ENCODE measurements around the gene LRP1B.

LRP1B gene

GRCh38 chr2:140256080-140256479, 1874.7 kb downstream of the LRP1B start:
- DNase-seq (no peak), ATAC-seq (ENCODE audit: insufficient read depth, low read depth) (no peak)
- Histone ChIP-seq H3K27me3 (ENCODE audit: insufficient read depth, low read length, poor library complexity) (no peaks in the 10 kb centered on the region), H3K4me2 (ENCODE audit: insufficient read depth, low read length) (no peak overlapping the region), H3K4me1 (ENCODE audit: insufficient read depth, low read length) (no peaks in the 10 kb centered on the region), H3K79me2 (ENCODE audit: insufficient read depth, low read length) (no peaks in the 10 kb centered on the region), H3K9me3 (ENCODE audit: insufficient read depth, low read length, severe bottlenecking) (no peaks in the 10 kb centered on the region), H3K4me3 (ENCODE audit: low read depth in 1 of 2, low read length in 2 of 2) (no peak overlapping the region), H4K20me1 (ENCODE audit: insufficient read depth, low read length) (no peaks in the 10 kb centered on the region), H2AFZ (ENCODE audit: low read depth, low read length) (no peak overlapping the region), H3K9ac (ENCODE audit: low read depth, low read length) (no peak overlapping the region), H3K36me3 (ENCODE audit: insufficient read depth, low read length) (no peaks in the 10 kb centered on the region), H3K27ac (ENCODE audit: low read length) (no peak overlapping the region)
- TF ChIP-seq CTCF (IDR thresholded peaks at IDR 0.05; ENCODE audit: borderline replicate concordance, extremely low read depth, low read length, poor library complexity, severe bottlenecking) (no peak), EZH2 (IDR thresholded peaks at IDR 0.05; ENCODE audit: borderline replicate concordance, low read depth, low read length, severe bottlenecking) (no peak)

- H3K4me3 ChIP-seq (ENCODE audit: low read depth in 1 of 2, low read length in 2 of 2): no peak overlapping the region
- no peak overlapping the region for H3K9ac ChIP-seq (ENCODE audit: low read depth, low read length)
- TF ChIP-seq EZH2 (IDR thresholded peaks at IDR 0.05; ENCODE audit: borderline replicate concordance, low read depth, low read length, severe bottlenecking): no peak
- TF ChIP-seq CTCF (IDR thresholded peaks at IDR 0.05; ENCODE audit: borderline replicate concordance, extremely low read depth, low read length, poor library complexity, severe bottlenecking): no peak
- DNase-seq (no peak), ATAC-seq (ENCODE audit: insufficient read depth, low read depth) (no peak)
- no peaks in the 10 kb centered on the region for H3K4me1 ChIP-seq (ENCODE audit: insufficient read depth, low read length)
- H3K4me2 ChIP-seq (ENCODE audit: insufficient read depth, low read length): no peak overlapping the region
- H4K20me1 ChIP-seq (ENCODE audit: insufficient read depth, low read length): no peaks in the 10 kb centered on the region
- H3K79me2 ChIP-seq (ENCODE audit: insufficient read depth, low read length): no peaks in the 10 kb centered on the region
- no peak overlapping the region for H3K27ac ChIP-seq (ENCODE audit: low read length)
- no peaks in the 10 kb centered on the region for H3K27me3 ChIP-seq (ENCODE audit: insufficient read depth, low read length, poor library complexity)
- no peaks in the 10 kb centered on the region for H3K9me3 ChIP-seq (ENCODE audit: insufficient read depth, low read length, severe bottlenecking)
- no peaks in the 10 kb centered on the region for H3K36me3 ChIP-seq (ENCODE audit: insufficient read depth, low read length)
- H2AFZ ChIP-seq (ENCODE audit: low read depth, low read length): no peak overlapping the region
These were observed 1881.0 kb downstream of the LRP1B start for GRCh38 chr2:140249821-140250220.

- Histone ChIP-seq H3K9me3 (ENCODE audit: insufficient read depth, low read length, severe bottlenecking) (no peaks in the 10 kb centered on the region), H3K4me1 (ENCODE audit: insufficient read depth, low read length) (no peaks in the 10 kb centered on the region), H2AFZ (ENCODE audit: low read depth, low read length) (no peak overlapping the region), H3K9ac (ENCODE audit: low read depth, low read length) (no peak overlapping the region), H3K27ac (ENCODE audit: low read length) (no peak overlapping the region), H3K36me3 (ENCODE audit: insufficient read depth, low read length) (no peaks in the 10 kb centered on the region), H3K4me3 (ENCODE audit: low read depth in 1 of 2, low read length in 2 of 2) (no peak overlapping the region), H4K20me1 (ENCODE audit: insufficient read depth, low read length) (no peaks in the 10 kb centered on the region), H3K27me3 (ENCODE audit: insufficient read depth, low read length, poor library complexity) (no peaks in the 10 kb centered on the region), H3K4me2 (ENCODE audit: insufficient read depth, low read length) (no peak overlapping the region), H3K79me2 (ENCODE audit: insufficient read depth, low read length) (no peaks in the 10 kb centered on the region)
- no peak for TF ChIP-seq EZH2 (IDR thresholded peaks at IDR 0.05; ENCODE audit: borderline replicate concordance, low read depth, low read length, severe bottlenecking)
- TF ChIP-seq CTCF (IDR thresholded peaks at IDR 0.05; ENCODE audit: borderline replicate concordance, extremely low read depth, low read length, poor library complexity, severe bottlenecking): no peak
- ATAC-seq (ENCODE audit: insufficient read depth, low read depth): no peak
- no peak for DNase-seq
These were observed 1882.2 kb downstream of the LRP1B start for GRCh38 chr2:140248623-140249022.

All from DND-41 (cell line).